Astrocyte of the spinal cord (primary cell): ENCODE data around the gene SLN.

Experiments
- DNase-seq: peaks from one replicate; pipeline ENCODE4 v3.0.0; 2011; ENCODE audit warnings: low read depth, low spot score
- H3K4me3 ChIP-seq: 2 replicates; pipeline ENCODE4 v1.5.1; 2011; ENCODE audit warnings: low read depth, mild to moderate bottlenecking, low read length, moderate library complexity
- CTCF ChIP-seq: IDR thresholded peaks from 2 replicates; pipeline ENCODE4 v1.5.1; 2012; ENCODE audit warnings: low read depth, mild to moderate bottlenecking, low read length, inconsistent platforms
- in situ Hi-C: cut with HindIII; loops from 2 replicates; pipeline ENCODE4 v1.10.0; 2017; ENCODE audit warnings: low sequenced_read_pairs

Gene SLN

GRCh38 chr11:107691000-107691750 lies 20.7 kb downstream of the SLN start:
- in situ Hi-C loops: no loop called here
- no peak overlapping the region for H3K4me3 ChIP-seq
- no peak for TF ChIP-seq CTCF
- peak; percentile 59 for DNase-seq

GRCh38 chr11:107689317-107690202 lies 22.3 kb downstream of the SLN start:
- peak; percentile 59 for TF ChIP-seq CTCF
- peak; percentile 71 for DNase-seq
- in situ Hi-C loops: no loop called here
- no peak overlapping the region for H3K4me3 ChIP-seq

- no peak for TF ChIP-seq CTCF
- in situ Hi-C loops: no loop called here
- H3K4me3 ChIP-seq: no peak overlapping the region
- DNase-seq: no peak
Observed at GRCh38 chr11:107688322-107688918, 23.4 kb downstream of the SLN start.

GRCh38 chr11:107683807-107684206 lies 28.0 kb downstream of the SLN start:
- TF ChIP-seq CTCF: peak; percentile 48
- DNase-seq: no peak
- in situ Hi-C loops: no loop called here
- H3K4me3 ChIP-seq: no peak overlapping the region

- no peak overlapping the region for H3K4me3 ChIP-seq
- no peak for TF ChIP-seq CTCF
- DNase-seq: no peak
- in situ Hi-C loops: no loop called here
Observed at GRCh38 chr11:107683061-107683460, 28.8 kb downstream of the SLN start.

GRCh38 chr11:107682572-107682971 lies 29.3 kb downstream of the SLN start:
- in situ Hi-C loops: no loop called here
- no peak for TF ChIP-seq CTCF

More at GRCh38 chr11:107682572-107682971, 29.3 kb downstream of the SLN start:
- DNase-seq: no peak
- no peak overlapping the region for H3K4me3 ChIP-seq
